ENCODE measurements around the gene GLRA2.

DNA sequence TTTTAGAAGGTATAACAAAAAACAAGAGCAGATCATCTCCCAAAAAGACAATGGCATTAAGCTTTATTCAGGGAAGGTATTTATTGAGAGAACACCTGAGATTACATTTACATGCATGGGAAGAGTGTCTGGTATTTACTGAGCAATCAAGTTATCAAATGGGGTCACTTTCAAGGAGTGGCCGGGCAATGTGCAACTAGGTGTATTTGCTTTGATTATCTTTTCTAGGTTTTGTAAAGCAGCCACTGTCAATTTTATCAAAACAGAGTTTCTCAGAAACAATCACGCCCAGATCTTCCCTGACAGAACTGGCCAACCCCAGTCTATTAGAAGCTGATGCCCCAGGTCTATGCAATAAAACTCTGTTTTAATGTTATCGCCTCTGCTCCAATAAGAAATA lies 169.5 kb downstream of the GLRA2 start:
- TF ChIP-seq, protein P1, sequence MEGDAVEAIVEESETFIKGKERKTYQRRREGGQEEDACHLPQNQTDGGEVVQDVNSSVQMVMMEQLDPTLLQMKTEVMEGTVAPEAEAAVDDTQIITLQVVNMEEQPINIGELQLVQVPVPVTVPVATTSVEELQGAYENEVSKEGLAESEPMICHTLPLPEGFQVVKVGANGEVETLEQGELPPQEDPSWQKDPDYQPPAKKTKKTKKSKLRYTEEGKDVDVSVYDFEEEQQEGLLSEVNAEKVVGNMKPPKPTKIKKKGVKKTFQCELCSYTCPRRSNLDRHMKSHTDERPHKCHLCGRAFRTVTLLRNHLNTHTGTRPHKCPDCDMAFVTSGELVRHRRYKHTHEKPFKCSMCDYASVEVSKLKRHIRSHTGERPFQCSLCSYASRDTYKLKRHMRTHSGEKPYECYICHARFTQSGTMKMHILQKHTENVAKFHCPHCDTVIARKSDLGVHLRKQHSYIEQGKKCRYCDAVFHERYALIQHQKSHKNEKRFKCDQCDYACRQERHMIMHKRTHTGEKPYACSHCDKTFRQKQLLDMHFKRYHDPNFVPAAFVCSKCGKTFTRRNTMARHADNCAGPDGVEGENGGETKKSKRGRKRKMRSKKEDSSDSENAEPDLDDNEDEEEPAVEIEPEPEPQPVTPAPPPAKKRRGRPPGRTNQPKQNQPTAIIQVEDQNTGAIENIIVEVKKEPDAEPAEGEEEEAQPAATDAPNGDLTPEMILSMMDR (IDR thresholded peaks at IDR 0.05): no peak
- no peak for TF ChIP-seq POLR2AphosphoS5 (IDR thresholded peaks at IDR 0.05; ENCODE audit: insufficient read depth in 1 of 2, low read depth in 1 of 2)
- no peak for TF ChIP-seq POLR2A (IDR thresholded peaks at IDR 0.05)

All from vagina (tissue), 2 donors.